OCI-LY1 (cell line): ENCODE data around the gene TENT4A.

Experiments
- H2AFZ ChIP-seq: fragments of 200-600 bp; sonication (generic), shearing (Covaris generic); 2 replicates; pipeline ENCODE4 v1.6.0; 2014; ENCODE audit warnings: antibody characterized with exemption, mild to moderate bottlenecking, low read length
- H3F3A ChIP-seq: fragments of 200-600 bp; sonication (generic), shearing (Covaris generic); 2 replicates; pipeline ENCODE4 v1.6.0; 2014; ENCODE audit warnings: mild to moderate bottlenecking, antibody characterized with exemption, low read length, moderate library complexity; ENCODE audit not compliant: insufficient read depth
- H3K27ac ChIP-seq: fragments of 200-600 bp; sonication (generic); 2 replicates; pipeline ENCODE4 v1.5.1; 2014; ENCODE audit warnings: low read length, mixed run types, mild to moderate bottlenecking, low read depth; ENCODE audit not compliant: poor library complexity, severe bottlenecking
- H3K27me3 ChIP-seq: fragments of 200-600 bp; sonication (generic); 2 replicates; pipeline ENCODE4 v1.6.0; 2014; ENCODE audit warnings: antibody characterized with exemption, mild to moderate bottlenecking, low read length, moderate library complexity; ENCODE audit not compliant: insufficient read depth
- H3K36me3 ChIP-seq: fragments of 200-600 bp; sonication (generic); 2 replicates; pipeline ENCODE4 v1.6.1; 2014; ENCODE audit warnings: mild to moderate bottlenecking, antibody characterized with exemption, low read length, moderate library complexity, mixed read lengths; ENCODE audit not compliant: insufficient read depth
- H3K4me1 ChIP-seq: fragments of 200-600 bp; sonication (generic); 2 replicates; pipeline ENCODE4 v1.5.1; 2014; ENCODE audit warnings: mild to moderate bottlenecking, low read length, moderate library complexity; ENCODE audit not compliant: insufficient read depth, severe bottlenecking
- H3K4me2 ChIP-seq: fragments of 200-600 bp; sonication (generic), shearing (Covaris generic); 2 replicates; pipeline ENCODE4 v1.6.1; 2014; ENCODE audit warnings: low read length
- H3K4me3 ChIP-seq: fragments of 200-600 bp; sonication (generic); 2 replicates; pipeline ENCODE4 v1.5.1; 2014; ENCODE audit warnings: low read length, low read depth, mild to moderate bottlenecking, mixed read lengths; ENCODE audit not compliant: poor library complexity, severe bottlenecking
- H3K79me2 ChIP-seq: fragments of 200-600 bp; shearing (Covaris generic); 2 replicates; pipeline ENCODE4 v1.6.1; 2016; ENCODE audit warnings: mixed run types, low read length, mixed read lengths; ENCODE audit not compliant: insufficient read depth
- H3K9ac ChIP-seq: fragments of 200-600 bp; sonication (generic), shearing (Covaris generic); 2 replicates; pipeline ENCODE4 v1.6.1; 2014; ENCODE audit warnings: mild to moderate bottlenecking, low read length, mixed read lengths
- H3K9me2 ChIP-seq: fragments of 200-600 bp; sonication (generic), shearing (Covaris generic); 2 replicates; pipeline ENCODE4 v1.6.1; 2014; ENCODE audit warnings: low read depth, mild to moderate bottlenecking, low read length, mixed read lengths
- H3K9me3 ChIP-seq: fragments of 200-600 bp; shearing (Covaris generic); 2 replicates; pipeline ENCODE4 v1.6.1; 2014; ENCODE audit warnings: low read length, mixed read lengths
- H4K20me1 ChIP-seq: fragments of 200-600 bp; sonication (generic), shearing (Covaris generic); 2 replicates; pipeline ENCODE4 v1.6.0; 2016; ENCODE audit warnings: mild to moderate bottlenecking, low read length; ENCODE audit not compliant: insufficient read depth
- EZH2 ChIP-seq: fragments of 200-600 bp; sonication (generic), shearing (Covaris generic); IDR thresholded peaks from 2 replicates; pipeline ENCODE4 v1.8.0; 2017; ENCODE audit warnings: borderline replicate concordance, mixed run types, mild to moderate bottlenecking, antibody characterized with exemption, low read length, moderate library complexity, mixed read lengths
- TF ChIP-seq, protein P1 (sequence below): fragments of 200-600 bp; sonication (generic), shearing (Covaris generic); IDR thresholded peaks from 2 replicates; pipeline ENCODE4 v1.5.1; 2017; ENCODE audit warnings: mild to moderate bottlenecking, antibody characterized with exemption, low read length, moderate library complexity, mixed read lengths

The TENT4A gene

DNA sequence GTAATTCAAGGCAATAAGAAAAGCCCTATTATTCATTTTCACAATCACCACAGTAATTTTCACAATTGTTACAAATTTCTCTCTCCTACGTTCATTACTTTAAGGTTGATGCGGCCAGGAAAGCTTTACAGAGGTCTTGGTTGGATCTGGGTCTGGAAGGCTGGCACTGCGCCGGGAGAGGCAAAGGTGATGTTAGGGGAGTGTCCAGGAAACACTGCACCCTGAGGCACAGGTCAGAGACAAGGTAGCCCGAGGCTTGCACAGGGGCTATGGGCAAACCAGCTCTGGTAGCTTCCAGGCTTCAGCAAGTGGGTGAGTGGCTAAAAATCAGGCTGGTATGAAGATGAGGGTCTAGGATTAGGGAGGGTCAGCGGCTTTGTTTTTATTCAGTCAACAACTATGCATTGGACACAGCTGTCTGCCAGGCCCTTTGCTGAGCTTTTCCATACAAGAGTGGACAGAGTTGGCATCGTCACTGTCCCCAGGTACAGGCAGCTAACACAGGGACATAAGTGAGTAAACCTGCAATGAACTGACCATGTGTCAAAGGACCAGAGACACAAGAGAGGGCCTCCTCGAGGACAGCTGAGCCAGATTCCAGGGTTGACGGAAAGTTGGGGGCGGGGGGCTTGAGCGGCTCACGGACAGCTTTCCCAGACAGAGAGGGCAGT lies 12.4 kb upstream of the TENT4A start:
- H3K4me2 ChIP-seq = no peak overlapping the region
- no peaks in the 10 kb centered on the region for H3K36me3 ChIP-seq
- no peaks in the 10 kb centered on the region for H3K79me2 ChIP-seq
- H3K9me2 ChIP-seq = no peaks in the 10 kb centered on the region
- no peak overlapping the region for H3K4me3 ChIP-seq
- H4K20me1 ChIP-seq = no peaks in the 10 kb centered on the region
- 0 out of 2 replicates have a peak, but pooled peaks cover 5% of the 10 kb centered on the region for H3K27me3 ChIP-seq
- H3F3A ChIP-seq = no peaks in the 10 kb centered on the region
- no peak overlapping the region for H2AFZ ChIP-seq
- no peak overlapping the region for H3K9ac ChIP-seq
- H3K4me1 ChIP-seq = no peaks in the 10 kb centered on the region
- TF ChIP-seq EZH2 = no peak
- TF ChIP-seq, protein P1, sequence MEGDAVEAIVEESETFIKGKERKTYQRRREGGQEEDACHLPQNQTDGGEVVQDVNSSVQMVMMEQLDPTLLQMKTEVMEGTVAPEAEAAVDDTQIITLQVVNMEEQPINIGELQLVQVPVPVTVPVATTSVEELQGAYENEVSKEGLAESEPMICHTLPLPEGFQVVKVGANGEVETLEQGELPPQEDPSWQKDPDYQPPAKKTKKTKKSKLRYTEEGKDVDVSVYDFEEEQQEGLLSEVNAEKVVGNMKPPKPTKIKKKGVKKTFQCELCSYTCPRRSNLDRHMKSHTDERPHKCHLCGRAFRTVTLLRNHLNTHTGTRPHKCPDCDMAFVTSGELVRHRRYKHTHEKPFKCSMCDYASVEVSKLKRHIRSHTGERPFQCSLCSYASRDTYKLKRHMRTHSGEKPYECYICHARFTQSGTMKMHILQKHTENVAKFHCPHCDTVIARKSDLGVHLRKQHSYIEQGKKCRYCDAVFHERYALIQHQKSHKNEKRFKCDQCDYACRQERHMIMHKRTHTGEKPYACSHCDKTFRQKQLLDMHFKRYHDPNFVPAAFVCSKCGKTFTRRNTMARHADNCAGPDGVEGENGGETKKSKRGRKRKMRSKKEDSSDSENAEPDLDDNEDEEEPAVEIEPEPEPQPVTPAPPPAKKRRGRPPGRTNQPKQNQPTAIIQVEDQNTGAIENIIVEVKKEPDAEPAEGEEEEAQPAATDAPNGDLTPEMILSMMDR = no peak
- no peak overlapping the region for H3K27ac ChIP-seq
- no peaks in the 10 kb centered on the region for H3K9me3 ChIP-seq

DNA sequence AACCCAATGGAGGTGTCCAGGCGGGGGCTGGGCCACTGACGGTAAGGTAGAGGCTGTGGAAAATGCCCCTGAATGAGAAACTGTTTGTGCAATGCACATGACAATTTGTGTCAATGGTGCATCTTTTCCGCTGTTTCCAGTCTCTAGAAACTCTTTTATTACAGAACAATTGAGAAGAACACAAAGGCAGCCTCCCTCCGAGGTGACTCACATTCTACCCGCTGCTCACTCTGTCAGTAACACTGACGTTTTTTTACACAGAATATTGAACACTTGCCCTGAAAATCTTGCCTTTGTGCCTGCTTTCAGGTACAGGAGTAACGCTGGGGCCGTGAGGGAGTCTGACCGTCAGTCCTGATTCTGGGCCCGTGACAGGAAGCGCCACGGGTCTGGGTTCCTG lies 11.7 kb upstream of the TENT4A start:
- no peaks in the 10 kb centered on the region for H3K79me2 ChIP-seq
- H3F3A ChIP-seq = no peaks in the 10 kb centered on the region
- H3K4me1 ChIP-seq = no peaks in the 10 kb centered on the region
- TF ChIP-seq EZH2 = no peak
- TF ChIP-seq, protein P1 = no peak
- no peaks in the 10 kb centered on the region for H4K20me1 ChIP-seq
- H3K27me3 ChIP-seq = 0 out of 2 replicates have a peak, but pooled peaks cover 5% of the 10 kb centered on the region
- no peak overlapping the region for H3K4me2 ChIP-seq
- no peak overlapping the region for H3K9ac ChIP-seq
- no peaks in the 10 kb centered on the region for H3K36me3 ChIP-seq
- H3K9me2 ChIP-seq = no peaks in the 10 kb centered on the region
- H3K27ac ChIP-seq = no peak overlapping the region
- no peak overlapping the region for H2AFZ ChIP-seq
- no peaks in the 10 kb centered on the region for H3K9me3 ChIP-seq
- H3K4me3 ChIP-seq = no peak overlapping the region

DNA sequence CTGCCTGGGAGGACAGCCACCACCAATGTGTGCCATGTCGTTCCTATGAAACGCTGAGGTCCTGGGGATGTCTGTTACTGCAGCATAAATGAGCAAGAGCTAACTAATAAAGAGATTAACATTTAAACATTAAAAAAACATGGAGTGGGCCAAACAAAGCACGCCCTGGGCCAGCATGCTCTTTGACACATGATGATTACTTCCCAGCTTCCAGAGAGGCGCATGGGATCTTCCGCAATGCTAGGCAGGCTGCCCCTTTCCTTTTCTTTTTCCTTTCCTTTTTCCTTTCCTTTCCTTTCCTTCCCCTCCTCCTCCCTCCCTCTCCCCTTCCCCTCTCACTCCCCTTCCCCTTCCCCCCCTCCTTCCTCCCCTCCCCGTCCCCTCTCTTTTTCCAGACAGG lies 10.6 kb upstream of the TENT4A start:
- Histone ChIP-seq H2AFZ (no peak overlapping the region), H3K9me3 (no peaks in the 10 kb centered on the region), H4K20me1 (no peaks in the 10 kb centered on the region), H3K27me3 (0 out of 2 replicates have a peak, but pooled peaks cover 5% of the 10 kb centered on the region), H3K27ac (no peak overlapping the region), H3K9ac (no peak overlapping the region), H3K4me3 (no peak overlapping the region), H3F3A (no peaks in the 10 kb centered on the region), H3K36me3 (no peaks in the 10 kb centered on the region), H3K4me1 (peaks cover 4% of the 10 kb centered on the region), H3K9me2 (no peaks in the 10 kb centered on the region), H3K4me2 (no peak overlapping the region), H3K79me2 (no peaks in the 10 kb centered on the region)
- TF ChIP-seq, protein P1 = no peak
- TF ChIP-seq EZH2 = no peak
